LNCAP (cell line): ENCODE data around the gene NUDC.

ENCODE experiments used
- CTCF ChIP-seq: fragments of 450-650 bp; IDR thresholded peaks from 2 replicates; pipeline ENCODE4 v1.5.1; 2017; ENCODE audit warnings: mild to moderate bottlenecking

Gene NUDC

DNA sequence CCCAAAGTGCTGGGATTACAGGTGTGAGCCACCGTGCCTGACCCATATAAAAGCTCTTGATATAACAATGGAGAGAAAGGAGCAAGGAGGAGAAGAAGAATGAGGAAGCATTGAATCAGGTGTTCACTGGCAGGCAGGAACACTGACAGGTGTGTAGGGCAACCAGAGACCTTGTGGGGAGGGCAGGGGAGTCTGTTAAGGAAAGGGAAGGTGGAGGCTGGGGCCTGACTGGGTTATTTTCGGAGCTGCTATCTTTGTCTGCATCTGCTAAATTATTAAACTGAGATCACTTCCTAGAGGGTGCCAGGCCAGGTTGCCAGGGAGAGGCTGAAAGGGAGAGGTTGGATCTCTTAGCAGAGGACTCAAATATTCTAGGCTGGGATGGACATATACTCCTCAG is 65.1 kb downstream of the NUDC start:
- TF ChIP-seq CTCF = no peak

- TF ChIP-seq CTCF = no peak
These were observed 70.0 kb downstream of the NUDC start for GRCh38 chr1:26991310-26992116.

GRCh38 chr1:26993237-26994019 is 71.9 kb downstream of the NUDC start, which contains the start of gene TRNP1:
TSS of gene TRNP1 (plus strand) at chr1:26993692. CDS start at chr1:26993787, 95 bp downstream.
- TF ChIP-seq CTCF = no peak

DNA sequence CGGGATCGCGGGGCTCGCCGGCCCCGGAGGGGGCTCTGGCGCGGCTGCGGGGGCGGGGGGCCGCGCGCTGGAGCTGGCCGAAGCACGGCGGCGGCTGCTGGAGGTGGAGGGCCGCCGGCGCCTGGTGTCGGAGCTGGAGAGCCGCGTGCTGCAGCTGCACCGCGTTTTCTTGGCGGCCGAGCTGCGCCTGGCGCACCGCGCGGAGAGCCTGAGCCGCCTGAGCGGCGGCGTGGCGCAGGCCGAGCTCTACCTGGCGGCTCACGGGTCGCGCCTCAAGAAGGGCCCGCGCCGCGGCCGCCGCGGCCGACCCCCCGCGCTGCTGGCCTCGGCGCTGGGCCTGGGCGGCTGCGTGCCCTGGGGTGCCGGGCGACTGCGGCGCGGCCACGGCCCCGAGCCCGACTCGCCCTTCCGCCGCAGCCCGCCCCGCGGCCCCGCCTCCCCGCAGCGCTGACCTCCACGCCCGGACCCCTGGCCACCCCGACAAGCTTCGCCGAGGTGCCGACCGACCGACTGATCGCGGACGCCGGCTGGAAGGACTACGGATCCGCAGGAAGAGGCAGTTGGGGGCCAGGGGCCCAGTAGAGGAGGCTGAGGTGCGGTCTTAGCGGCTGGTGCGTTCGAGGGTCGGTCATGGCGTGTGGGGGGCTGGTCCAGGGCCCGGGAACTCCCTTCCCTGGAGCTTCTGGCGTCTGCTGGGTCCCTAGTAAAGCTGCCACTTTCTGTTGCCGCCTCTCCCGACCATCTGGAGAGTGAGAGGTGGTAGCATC is 72.7 kb downstream of the NUDC start:
- TF ChIP-seq CTCF = no peak

- TF ChIP-seq CTCF = no peak
These were observed 73.4 kb downstream of the NUDC start for GRCh38 chr1:26994787-26995517.

- TF ChIP-seq CTCF = no peak
These were observed 74.5 kb downstream of the NUDC start for GRCh38 chr1:26996024-26996423.
